C4-2B (cell line): ENCODE data around the gene ISY1.
A peak's percentile ranks its signal among the peaks of the same experiment; 100 is the strongest.

Experiments used
- H3K27ac ChIP-seq: fragments of 450-650 bp; 2 replicates; pipeline ENCODE4 v1.5.1; 2017
- ZFX ChIP-seq: fragments of 450-650 bp; IDR thresholded peaks from 2 replicates; pipeline ENCODE4 v1.6.1; 2017
- TF ChIP-seq, protein P1 (sequence below): fragments of 450-650 bp; conservative IDR thresholded peaks from 2 replicates; pipeline ENCODE4 v1.5.1; 2017; ENCODE audit warnings: mild to moderate bottlenecking

Gene ISY1

GRCh38 chr3:129121016-129121791 is 39.7 kb downstream of the ISY1 start:
- TF ChIP-seq, protein P1, sequence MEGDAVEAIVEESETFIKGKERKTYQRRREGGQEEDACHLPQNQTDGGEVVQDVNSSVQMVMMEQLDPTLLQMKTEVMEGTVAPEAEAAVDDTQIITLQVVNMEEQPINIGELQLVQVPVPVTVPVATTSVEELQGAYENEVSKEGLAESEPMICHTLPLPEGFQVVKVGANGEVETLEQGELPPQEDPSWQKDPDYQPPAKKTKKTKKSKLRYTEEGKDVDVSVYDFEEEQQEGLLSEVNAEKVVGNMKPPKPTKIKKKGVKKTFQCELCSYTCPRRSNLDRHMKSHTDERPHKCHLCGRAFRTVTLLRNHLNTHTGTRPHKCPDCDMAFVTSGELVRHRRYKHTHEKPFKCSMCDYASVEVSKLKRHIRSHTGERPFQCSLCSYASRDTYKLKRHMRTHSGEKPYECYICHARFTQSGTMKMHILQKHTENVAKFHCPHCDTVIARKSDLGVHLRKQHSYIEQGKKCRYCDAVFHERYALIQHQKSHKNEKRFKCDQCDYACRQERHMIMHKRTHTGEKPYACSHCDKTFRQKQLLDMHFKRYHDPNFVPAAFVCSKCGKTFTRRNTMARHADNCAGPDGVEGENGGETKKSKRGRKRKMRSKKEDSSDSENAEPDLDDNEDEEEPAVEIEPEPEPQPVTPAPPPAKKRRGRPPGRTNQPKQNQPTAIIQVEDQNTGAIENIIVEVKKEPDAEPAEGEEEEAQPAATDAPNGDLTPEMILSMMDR: no peak
- peak; percentile 92; the same call in 1 of the 2 replicates for TF ChIP-seq ZFX
- H3K27ac ChIP-seq: peak overlapping the region; percentile 76

DNA sequence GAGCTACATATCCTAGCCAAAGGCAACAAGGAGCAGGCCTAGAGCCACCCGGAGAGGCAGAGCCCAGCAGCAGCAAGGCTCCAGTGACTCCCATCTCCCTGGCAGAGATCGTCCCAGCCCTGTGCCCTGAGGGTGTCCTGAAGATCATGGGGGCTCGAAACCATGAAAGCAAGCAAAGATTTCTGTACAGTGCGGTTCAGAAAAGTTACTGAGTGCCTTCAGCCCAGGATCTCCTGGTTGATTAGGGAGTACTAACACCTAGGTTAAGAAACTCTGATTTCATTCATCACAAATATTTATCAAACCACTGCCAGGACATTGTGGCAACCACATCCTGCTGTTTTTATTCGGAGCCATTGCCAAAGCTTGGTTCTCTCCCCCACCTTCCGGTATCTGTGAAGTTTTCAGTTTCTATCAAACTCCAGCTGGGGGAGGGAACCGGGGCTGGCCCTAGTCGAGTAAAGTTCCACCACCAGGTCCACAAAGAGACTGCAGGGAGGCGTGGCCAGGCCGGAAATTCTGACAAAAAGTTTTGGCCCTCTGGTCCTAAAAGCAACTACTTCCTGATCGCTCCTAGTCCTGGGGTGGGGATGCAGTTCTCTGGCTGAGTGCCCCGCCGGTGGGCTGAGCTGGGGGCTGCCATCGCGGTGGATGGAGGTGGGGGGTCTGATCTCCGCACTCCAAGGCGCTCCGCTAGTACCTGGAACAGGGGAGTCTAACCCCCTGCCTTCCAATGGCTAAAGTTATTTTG is 40.4 kb downstream of the ISY1 start:
- peak overlapping the region; percentile 76 for H3K27ac ChIP-seq
- TF ChIP-seq ZFX: no peak
- TF ChIP-seq, protein P1: no peak

- TF ChIP-seq ZFX: no peak
- TF ChIP-seq, protein P1: no peak
- peak overlapping the region; percentile 76 for H3K27ac ChIP-seq
Observed at GRCh38 chr3:129119365-129120100, 41.3 kb downstream of the ISY1 start.

GRCh38 chr3:129118745-129119144 is 42.1 kb downstream of the ISY1 start:
- no peak overlapping the region; the same call in 1 of the 2 replicates for H3K27ac ChIP-seq
- no peak for TF ChIP-seq ZFX
- TF ChIP-seq, protein P1: no peak

DNA sequence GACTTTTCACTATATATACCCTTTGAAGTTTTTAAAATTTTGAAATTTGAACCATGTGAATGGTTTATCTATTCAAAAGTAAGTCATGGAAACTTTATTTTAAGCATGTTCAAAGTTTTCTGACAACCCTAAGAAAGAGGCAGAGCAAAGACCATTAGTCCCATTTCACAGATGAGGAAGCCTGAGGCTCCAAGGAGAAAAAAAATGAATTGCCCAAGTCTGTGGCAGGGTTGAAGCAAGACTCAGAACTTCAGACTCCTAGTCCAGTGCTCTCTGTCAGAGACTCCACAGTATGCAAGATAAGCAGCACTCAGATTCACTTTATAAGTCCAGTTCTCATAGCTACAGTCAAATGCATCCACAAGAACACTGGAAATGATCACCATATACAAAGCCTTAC is 43.7 kb downstream of the ISY1 start:
- TF ChIP-seq, protein P1: no peak
- no peak for TF ChIP-seq ZFX
- no peak overlapping the region for H3K27ac ChIP-seq

DNA sequence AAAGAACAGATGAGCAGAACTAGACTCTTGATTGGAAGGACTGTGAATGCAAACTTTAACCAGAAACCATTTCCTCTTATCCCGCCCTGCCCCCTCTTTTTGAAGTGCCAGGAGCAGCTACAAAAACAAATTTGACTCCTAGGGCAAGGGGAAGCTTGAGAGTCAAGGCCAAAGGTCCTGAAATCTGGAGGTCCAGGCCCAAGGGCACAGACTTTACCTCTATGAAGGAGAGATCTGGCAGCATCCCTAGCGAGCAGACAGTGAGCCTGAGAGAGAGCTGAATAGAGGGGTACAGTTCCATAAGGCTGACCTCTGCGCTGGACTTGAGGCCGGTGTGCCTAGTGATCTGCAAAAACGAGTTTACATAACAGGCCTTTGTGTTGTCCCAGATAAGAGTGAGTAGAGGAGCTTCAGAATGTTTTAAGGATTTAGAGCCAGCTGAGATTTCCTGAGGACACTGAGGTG is 44.3 kb downstream of the ISY1 start:
- TF ChIP-seq, protein P1: no peak
- TF ChIP-seq ZFX: no peak
- no peak overlapping the region for H3K27ac ChIP-seq
